ENCODE results near the gene CTSO. TPM values are rescaled to one million over a fixed set of nuclear protein-coding genes. Genes with fewer than 3 reads are reported as not detected.

Gene CTSO
- total RNA-seq, 1 donor from 2014 or later: 20.4 TPM

GRCh38 chr4:155956461-155956860, 2.8 kb upstream of the CTSO start:
- no peak overlapping the region for H3K27ac ChIP-seq (ENCODE audit: low read depth, low read length)
- no peak overlapping the region for H3K9ac ChIP-seq (ENCODE audit: low read depth in 1 of 3, low read length in 3 of 3)
- H3K4me1 ChIP-seq (ENCODE audit: control insufficient read depth in 3 of 3, insufficient read depth in 3 of 3, low read length in 3 of 3): peaks cover 0 to 2% (median 0%) of the 10 kb centered on the region in 3 donors
- no peak overlapping the region for H3K4me3 ChIP-seq (ENCODE audit: low read length in 3 of 3)
- no peaks in the 10 kb centered on the region for H3K27me3 ChIP-seq (ENCODE audit: control insufficient read depth in 3 of 3, insufficient read depth in 3 of 3, low read length in 3 of 3)
- no peaks in the 10 kb centered on the region for H3K9me3 ChIP-seq (ENCODE audit: control insufficient read depth in 3 of 3, low read length in 3 of 3)
- no peaks in the 10 kb centered on the region for H3K36me3 ChIP-seq (ENCODE audit: control insufficient read depth in 3 of 3, insufficient read depth in 3 of 3, low read length in 3 of 3)

DNA sequence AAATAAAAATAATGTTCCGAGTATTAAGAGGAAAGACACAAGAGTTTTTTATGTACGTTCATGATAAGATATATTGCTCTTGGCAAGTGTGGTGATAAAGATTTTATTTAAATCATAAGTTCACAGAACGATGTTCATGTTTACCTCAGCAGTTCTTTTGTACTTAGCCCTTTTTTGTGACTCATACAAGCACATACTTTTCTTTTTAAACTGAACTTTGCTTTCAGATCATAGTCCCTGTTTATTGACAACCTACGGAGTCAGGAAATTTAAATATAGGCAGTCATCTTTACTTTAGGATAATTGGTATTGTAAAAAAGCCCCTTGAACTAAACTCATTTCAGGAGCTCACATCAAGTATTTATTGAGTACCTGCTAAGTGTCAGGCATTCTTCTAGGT, 1.3 kb upstream of the CTSO start:
- Histone ChIP-seq H3K27ac (ENCODE audit: low read depth, low read length) (no peak overlapping the region), H3K9ac (ENCODE audit: low read depth in 1 of 3, low read length in 3 of 3) (no peak overlapping the region), H3K9me3 (ENCODE audit: control insufficient read depth in 3 of 3, low read length in 3 of 3) (no peaks in the 10 kb centered on the region), H3K4me3 (ENCODE audit: low read length in 3 of 3) (no peak overlapping the region), H3K4me1 (ENCODE audit: control insufficient read depth in 3 of 3, insufficient read depth in 3 of 3, low read length in 3 of 3) (peaks cover 0 to 2% (median 0%) of the 10 kb centered on the region in 3 donors), H3K36me3 (ENCODE audit: control insufficient read depth in 3 of 3, insufficient read depth in 3 of 3, low read length in 3 of 3) (no peaks in the 10 kb centered on the region), H3K27me3 (ENCODE audit: control insufficient read depth in 3 of 3, insufficient read depth in 3 of 3, low read length in 3 of 3) (no peaks in the 10 kb centered on the region)

GRCh38 chr4:155954118-155954685, 536 bp upstream of the CTSO start:
- peak overlapping the region; percentile 83 to 93 (median 87) for H3K4me3 ChIP-seq (ENCODE audit: low read length in 3 of 3)
- H3K27me3 ChIP-seq (ENCODE audit: control insufficient read depth in 3 of 3, insufficient read depth in 3 of 3, low read length in 3 of 3): no peaks in the 10 kb centered on the region
- H3K9me3 ChIP-seq (ENCODE audit: control insufficient read depth in 3 of 3, low read length in 3 of 3): no peaks in the 10 kb centered on the region
- peak overlapping the region; percentile 91 for H3K27ac ChIP-seq (ENCODE audit: low read depth, low read length)
- H3K36me3 ChIP-seq (ENCODE audit: control insufficient read depth in 3 of 3, insufficient read depth in 3 of 3, low read length in 3 of 3): no peaks in the 10 kb centered on the region
- peak overlapping the region; percentile 84 to 93 (median 86) for H3K9ac ChIP-seq (ENCODE audit: low read depth in 1 of 3, low read length in 3 of 3)
- peaks cover 0 to 2% (median 0%) of the 10 kb centered on the region in 3 donors for H3K4me1 ChIP-seq (ENCODE audit: control insufficient read depth in 3 of 3, insufficient read depth in 3 of 3, low read length in 3 of 3)

DNA sequence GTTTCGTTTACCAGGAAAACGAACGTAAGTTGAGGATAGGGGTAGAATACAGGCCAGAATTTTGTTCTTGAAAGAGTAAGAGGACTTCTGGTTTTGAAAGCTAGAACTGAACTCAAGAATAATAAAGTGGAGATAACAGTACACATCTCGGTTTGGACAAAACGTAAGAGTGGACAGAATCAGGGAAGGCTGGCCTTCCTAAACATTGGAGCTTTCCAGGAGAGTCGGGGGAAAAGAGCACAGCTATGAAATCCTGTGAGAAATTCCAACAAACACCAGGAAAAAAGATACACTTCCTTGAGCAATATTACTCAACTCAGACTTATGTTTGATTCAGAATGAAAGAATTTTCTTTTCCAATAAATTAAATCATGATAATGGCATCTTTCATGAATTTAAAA, 1.2 kb downstream of the CTSO start:
- peak overlapping the region in 1 of 3 donors; percentile 84 for H3K9ac ChIP-seq (ENCODE audit: low read depth in 1 of 3, low read length in 3 of 3)
- peak overlapping the region; percentile 41 for H3K27ac ChIP-seq (ENCODE audit: low read depth, low read length)
- no peaks in the 10 kb centered on the region for H3K27me3 ChIP-seq (ENCODE audit: control insufficient read depth in 3 of 3, insufficient read depth in 3 of 3, low read length in 3 of 3)
- peaks cover 0 to 2% (median 0%) of the 10 kb centered on the region in 3 donors for H3K4me1 ChIP-seq (ENCODE audit: control insufficient read depth in 3 of 3, insufficient read depth in 3 of 3, low read length in 3 of 3)
- H3K36me3 ChIP-seq (ENCODE audit: control insufficient read depth in 3 of 3, insufficient read depth in 3 of 3, low read length in 3 of 3): no peaks in the 10 kb centered on the region
- H3K4me3 ChIP-seq (ENCODE audit: low read length in 3 of 3): peak overlapping the region in 2 of 3 donors; percentile 19 to 46
- no peaks in the 10 kb centered on the region for H3K9me3 ChIP-seq (ENCODE audit: control insufficient read depth in 3 of 3, low read length in 3 of 3)

DNA sequence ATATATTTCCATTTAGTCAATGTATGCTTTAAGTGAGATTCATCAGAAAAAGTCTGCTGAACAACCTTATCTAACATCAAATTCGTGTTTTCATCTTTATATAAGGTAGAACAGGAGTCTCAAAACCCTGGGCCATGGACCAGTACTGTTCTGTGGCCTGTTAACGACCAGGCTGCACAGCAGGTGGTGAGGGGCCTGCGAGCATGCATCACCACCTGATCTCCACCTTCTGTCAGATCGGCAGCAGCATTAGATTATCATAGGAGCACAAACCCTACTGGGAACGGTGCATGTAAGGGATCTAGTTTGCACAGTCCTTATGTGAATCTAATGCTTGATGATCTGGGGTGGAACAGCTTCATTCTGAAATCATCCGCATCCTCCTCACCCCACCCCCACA, 3.2 kb downstream of the CTSO start:
- H3K9me3 ChIP-seq (ENCODE audit: control insufficient read depth in 3 of 3, low read length in 3 of 3): no peaks in the 10 kb centered on the region
- H3K36me3 ChIP-seq (ENCODE audit: control insufficient read depth in 3 of 3, insufficient read depth in 3 of 3, low read length in 3 of 3): no peaks in the 10 kb centered on the region
- H3K4me3 ChIP-seq (ENCODE audit: low read length in 3 of 3): no peak overlapping the region
- peaks cover 0 to 2% (median 0%) of the 10 kb centered on the region in 3 donors for H3K4me1 ChIP-seq (ENCODE audit: control insufficient read depth in 3 of 3, insufficient read depth in 3 of 3, low read length in 3 of 3)
- no peak overlapping the region for H3K27ac ChIP-seq (ENCODE audit: low read depth, low read length)
- no peak overlapping the region for H3K9ac ChIP-seq (ENCODE audit: low read depth in 1 of 3, low read length in 3 of 3)
- H3K27me3 ChIP-seq (ENCODE audit: control insufficient read depth in 3 of 3, insufficient read depth in 3 of 3, low read length in 3 of 3): no peaks in the 10 kb centered on the region

GRCh38 chr4:155948541-155948940, 5.1 kb downstream of the CTSO start:
- H3K27me3 ChIP-seq (ENCODE audit: control insufficient read depth in 3 of 3, insufficient read depth in 3 of 3, low read length in 3 of 3): no peaks in the 10 kb centered on the region
- no peak overlapping the region for H3K27ac ChIP-seq (ENCODE audit: low read depth, low read length)

DNA sequence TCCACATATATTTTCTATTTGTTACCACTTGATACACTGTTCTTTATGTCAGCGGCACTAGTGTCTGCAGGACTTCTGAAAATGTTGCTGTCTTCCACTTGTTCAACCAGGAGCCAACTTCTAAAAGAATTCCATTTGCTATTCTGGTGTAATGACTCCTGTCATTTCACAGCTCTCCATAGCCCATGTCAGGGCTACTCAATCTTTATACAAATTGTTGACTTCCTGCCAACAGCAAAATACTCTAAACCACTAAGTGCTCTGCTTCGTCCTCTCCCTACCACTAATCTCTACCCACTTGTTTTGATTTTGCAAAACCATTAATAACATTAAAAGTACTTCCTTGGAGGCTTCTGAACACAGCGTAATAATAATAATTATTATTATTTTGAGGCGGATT, 7.2 kb downstream of the CTSO start:
- Histone ChIP-seq H3K9me3 (ENCODE audit: control insufficient read depth in 3 of 3, low read length in 3 of 3) (no peaks in the 10 kb centered on the region), H3K4me1 (ENCODE audit: control insufficient read depth in 3 of 3, insufficient read depth in 3 of 3, low read length in 3 of 3) (no peaks in the 10 kb centered on the region), H3K36me3 (ENCODE audit: control insufficient read depth in 3 of 3, insufficient read depth in 3 of 3, low read length in 3 of 3) (no peaks in the 10 kb centered on the region), H3K4me3 (ENCODE audit: low read length in 3 of 3) (no peak overlapping the region), H3K27ac (ENCODE audit: low read depth, low read length) (no peak overlapping the region), H3K9ac (ENCODE audit: low read depth in 1 of 3, low read length in 3 of 3) (no peak overlapping the region), H3K27me3 (ENCODE audit: control insufficient read depth in 3 of 3, insufficient read depth in 3 of 3, low read length in 3 of 3) (no peaks in the 10 kb centered on the region)

More at GRCh38 chr4:155948541-155948940, 5.1 kb downstream of the CTSO start:
- no peaks in the 10 kb centered on the region for H3K36me3 ChIP-seq (ENCODE audit: control insufficient read depth in 3 of 3, insufficient read depth in 3 of 3, low read length in 3 of 3)
- no peak overlapping the region for H3K4me3 ChIP-seq (ENCODE audit: low read length in 3 of 3)
- H3K4me1 ChIP-seq (ENCODE audit: control insufficient read depth in 3 of 3, insufficient read depth in 3 of 3, low read length in 3 of 3): no peaks in the 10 kb centered on the region
- no peak overlapping the region for H3K9ac ChIP-seq (ENCODE audit: low read depth in 1 of 3, low read length in 3 of 3)
- no peaks in the 10 kb centered on the region for H3K9me3 ChIP-seq (ENCODE audit: control insufficient read depth in 3 of 3, low read length in 3 of 3)

DNA sequence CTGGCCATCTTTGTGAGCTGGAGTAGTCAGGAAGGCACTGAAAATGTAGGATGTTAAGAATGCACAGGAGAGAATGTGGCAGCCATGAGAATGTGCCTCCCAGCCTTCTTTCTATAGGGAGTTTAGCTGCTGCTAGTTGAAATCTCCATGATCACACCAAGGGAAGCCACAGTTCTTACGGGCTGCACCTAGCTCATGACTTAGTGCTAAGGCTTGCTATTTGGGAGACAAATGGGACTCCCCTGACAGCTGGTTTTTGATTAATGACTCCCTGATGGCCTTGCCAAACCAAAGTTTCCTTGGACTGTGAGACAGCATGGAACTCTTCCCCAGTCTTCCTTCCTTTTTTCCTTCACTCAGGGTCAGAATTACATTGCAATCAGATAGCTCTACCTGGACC, 9.2 kb downstream of the CTSO start:
- H3K27ac ChIP-seq (ENCODE audit: low read depth, low read length): no peak overlapping the region
- no peaks in the 10 kb centered on the region for H3K4me1 ChIP-seq (ENCODE audit: control insufficient read depth in 3 of 3, insufficient read depth in 3 of 3, low read length in 3 of 3)
- H3K9me3 ChIP-seq (ENCODE audit: control insufficient read depth in 3 of 3, low read length in 3 of 3): no peaks in the 10 kb centered on the region
- no peaks in the 10 kb centered on the region for H3K27me3 ChIP-seq (ENCODE audit: control insufficient read depth in 3 of 3, insufficient read depth in 3 of 3, low read length in 3 of 3)
- no peaks in the 10 kb centered on the region for H3K36me3 ChIP-seq (ENCODE audit: control insufficient read depth in 3 of 3, insufficient read depth in 3 of 3, low read length in 3 of 3)
- H3K4me3 ChIP-seq (ENCODE audit: low read length in 3 of 3): no peak overlapping the region
- H3K9ac ChIP-seq (ENCODE audit: low read depth in 1 of 3, low read length in 3 of 3): no peak overlapping the region

- Histone ChIP-seq H3K4me3 (ENCODE audit: low read length in 3 of 3) (no peak overlapping the region), H3K4me1 (ENCODE audit: control insufficient read depth in 3 of 3, insufficient read depth in 3 of 3, low read length in 3 of 3) (no peaks in the 10 kb centered on the region), H3K9me3 (ENCODE audit: control insufficient read depth in 3 of 3, low read length in 3 of 3) (no peaks in the 10 kb centered on the region), H3K36me3 (ENCODE audit: control insufficient read depth in 3 of 3, insufficient read depth in 3 of 3, low read length in 3 of 3) (no peaks in the 10 kb centered on the region), H3K9ac (ENCODE audit: low read depth in 1 of 3, low read length in 3 of 3) (no peak overlapping the region), H3K27ac (ENCODE audit: low read depth, low read length) (no peak overlapping the region), H3K27me3 (ENCODE audit: control insufficient read depth in 3 of 3, insufficient read depth in 3 of 3, low read length in 3 of 3) (no peaks in the 10 kb centered on the region)
Measured at GRCh38 chr4:155943605-155944291, 9.9 kb downstream of the CTSO start.

DNA sequence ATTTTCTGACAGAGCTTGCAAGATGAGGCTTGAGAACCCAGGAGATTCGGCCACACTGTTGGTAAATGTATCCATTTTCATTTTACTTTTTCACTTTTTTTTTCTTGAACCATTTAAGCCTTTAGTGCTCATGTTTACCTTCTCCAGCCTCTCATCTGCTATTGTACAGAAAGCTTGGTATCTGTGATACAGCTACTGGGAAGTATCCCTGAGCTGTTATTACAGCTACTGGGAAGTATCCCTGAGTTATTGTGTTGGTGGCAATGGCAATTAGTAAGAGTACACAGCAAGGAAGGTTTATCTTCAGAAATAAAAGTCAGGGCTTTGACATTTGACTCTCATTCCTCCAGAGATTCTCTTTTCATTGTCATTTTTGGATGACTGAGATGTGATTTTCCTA, 11.8 kb downstream of the CTSO start:
- H3K27me3 ChIP-seq (ENCODE audit: control insufficient read depth in 3 of 3, insufficient read depth in 3 of 3, low read length in 3 of 3): no peaks in the 10 kb centered on the region
- peaks cover 0 to 3% (median 0%) of the 10 kb centered on the region in 3 donors for H3K36me3 ChIP-seq (ENCODE audit: control insufficient read depth in 3 of 3, insufficient read depth in 3 of 3, low read length in 3 of 3)
- no peak overlapping the region for H3K27ac ChIP-seq (ENCODE audit: low read depth, low read length)
- no peak overlapping the region for H3K9ac ChIP-seq (ENCODE audit: low read depth in 1 of 3, low read length in 3 of 3)
- no peaks in the 10 kb centered on the region for H3K4me1 ChIP-seq (ENCODE audit: control insufficient read depth in 3 of 3, insufficient read depth in 3 of 3, low read length in 3 of 3)
- H3K9me3 ChIP-seq (ENCODE audit: control insufficient read depth in 3 of 3, low read length in 3 of 3): no peaks in the 10 kb centered on the region
- H3K4me3 ChIP-seq (ENCODE audit: low read length in 3 of 3): no peak overlapping the region

Data from skeletal muscle tissue (tissue), 4 donors.